ENCODE results near the gene HVCN1.

GRCh38 chr12:110657747-110658146 is 31.2 kb downstream of the HVCN1 start:
- TF ChIP-seq, protein P1, sequence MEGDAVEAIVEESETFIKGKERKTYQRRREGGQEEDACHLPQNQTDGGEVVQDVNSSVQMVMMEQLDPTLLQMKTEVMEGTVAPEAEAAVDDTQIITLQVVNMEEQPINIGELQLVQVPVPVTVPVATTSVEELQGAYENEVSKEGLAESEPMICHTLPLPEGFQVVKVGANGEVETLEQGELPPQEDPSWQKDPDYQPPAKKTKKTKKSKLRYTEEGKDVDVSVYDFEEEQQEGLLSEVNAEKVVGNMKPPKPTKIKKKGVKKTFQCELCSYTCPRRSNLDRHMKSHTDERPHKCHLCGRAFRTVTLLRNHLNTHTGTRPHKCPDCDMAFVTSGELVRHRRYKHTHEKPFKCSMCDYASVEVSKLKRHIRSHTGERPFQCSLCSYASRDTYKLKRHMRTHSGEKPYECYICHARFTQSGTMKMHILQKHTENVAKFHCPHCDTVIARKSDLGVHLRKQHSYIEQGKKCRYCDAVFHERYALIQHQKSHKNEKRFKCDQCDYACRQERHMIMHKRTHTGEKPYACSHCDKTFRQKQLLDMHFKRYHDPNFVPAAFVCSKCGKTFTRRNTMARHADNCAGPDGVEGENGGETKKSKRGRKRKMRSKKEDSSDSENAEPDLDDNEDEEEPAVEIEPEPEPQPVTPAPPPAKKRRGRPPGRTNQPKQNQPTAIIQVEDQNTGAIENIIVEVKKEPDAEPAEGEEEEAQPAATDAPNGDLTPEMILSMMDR (IDR thresholded peaks at IDR 0.05; ENCODE audit: insufficient read depth, low read length, poor library complexity, severe bottlenecking) = no peak
- no peak for TF ChIP-seq EZH2phosphoT487 (conservative IDR thresholded peaks at IDR 0.05; ENCODE audit: low read length)
